Neural cell (in vitro differentiated cells): ENCODE results near the gene RPS6KA6. TPM values are rescaled to one million over a fixed set of nuclear protein-coding genes. Genes with fewer than 3 reads are reported as not detected.

Experiments
- H2AFZ ChIP-seq: fragments of 200-600, 300-800 bp; sonication (generic), shearing (Covaris generic); 2 replicates; pipeline ENCODE4 v1.6.0; 2014; ENCODE audit warnings: low read depth, mild to moderate bottlenecking, antibody characterized with exemption, low read length, moderate library complexity
- H3F3A ChIP-seq: fragments of 200-600 bp; shearing (Covaris generic); 2 replicates; pipeline ENCODE4 v1.6.1; 2016; ENCODE audit warnings: mild to moderate bottlenecking, moderate library complexity, mixed read lengths, antibody characterized with exemption, low read length; ENCODE audit not compliant: insufficient read depth, poor library complexity, severe bottlenecking
- H3K27ac ChIP-seq: fragments of 200-600, 300-800 bp; sonication (generic), shearing (Covaris generic); 2 replicates; pipeline ENCODE4 v1.5.1; 2014; ENCODE audit warnings: mild to moderate bottlenecking, low read length, moderate library complexity
- H3K27me3 ChIP-seq: fragments of 300-800, 200-600 bp; sonication (generic), shearing (Covaris generic); 2 replicates; pipeline ENCODE4 v1.6.0; 2014; ENCODE audit warnings: mild to moderate bottlenecking, low read depth, low read length, moderate library complexity; ENCODE audit not compliant: insufficient read depth
- H3K36me3 ChIP-seq: fragments of 300-800, 200-600 bp; sonication (generic), shearing (Covaris generic); 2 replicates; pipeline ENCODE4 v1.5.1; 2014; ENCODE audit warnings: mild to moderate bottlenecking, antibody characterized with exemption, low read length, moderate library complexity; ENCODE audit not compliant: insufficient read depth
- H3K4me2 ChIP-seq: fragments of 300-800, 200-600 bp; sonication (generic), shearing (Covaris generic); 2 replicates; pipeline ENCODE4 v1.6.0; 2014; ENCODE audit warnings: mild to moderate bottlenecking, low read length
- H3K4me3 ChIP-seq: fragments of 300-800, 200-600 bp; sonication (generic), shearing (Covaris generic); 2 replicates; pipeline ENCODE4 v1.5.1; 2014; ENCODE audit warnings: mild to moderate bottlenecking, low read length, moderate library complexity
- H3K79me2 ChIP-seq: fragments of 200-600 bp; shearing (Covaris generic); replicated peaks from 2 replicates; pipeline ENCODE4 v1.6.0; 2014; ENCODE audit warnings: mild to moderate bottlenecking, low read length, moderate library complexity; ENCODE audit not compliant: insufficient read depth
- H3K9ac ChIP-seq: fragments of 300-800, 200-600 bp; sonication (generic), shearing (Covaris generic); 2 replicates; pipeline ENCODE4 v1.6.1; 2016; ENCODE audit warnings: mild to moderate bottlenecking, low read length, mixed read lengths
- H3K9me2 ChIP-seq: fragments of 200-600 bp; shearing (Covaris generic); 2 replicates; pipeline ENCODE4 v1.6.1; 2016; ENCODE audit warnings: mild to moderate bottlenecking, low read length, mixed read lengths; ENCODE audit not compliant: insufficient read depth
- H3K9me3 ChIP-seq: fragments of 200-600, 300-800 bp; sonication (generic), shearing (Covaris generic); 2 replicates; pipeline ENCODE4 v1.6.1; 2016; ENCODE audit warnings: mild to moderate bottlenecking, mixed run types, low read length, moderate library complexity, mixed read lengths
- H4K20me1 ChIP-seq: fragments of 200-600 bp; shearing (Covaris generic); 2 replicates; pipeline ENCODE4 v1.6.1; 2016; ENCODE audit warnings: mild to moderate bottlenecking, mixed run types; ENCODE audit not compliant: insufficient read depth
- EP300 ChIP-seq: fragments of 450-650 bp; conservative IDR thresholded peaks from 2 replicates; pipeline ENCODE4 v1.6.1; 2014; ENCODE audit warnings: antibody characterized with exemption, mild to moderate bottlenecking, moderate library complexity; ENCODE audit not compliant: poor library complexity, severe bottlenecking
- EZH2 ChIP-seq: fragments of 200-600, 300-800 bp; shearing (Covaris generic), sonication (generic); IDR thresholded peaks from 2 replicates; pipeline ENCODE4 v1.6.1; 2014; ENCODE audit warnings: antibody characterized with exemption, low read length, borderline replicate concordance, mild to moderate bottlenecking; ENCODE audit not compliant: insufficient read depth, poor library complexity, severe bottlenecking
- MXI1 ChIP-seq: fragments of 450-650 bp; conservative IDR thresholded peaks from 2 replicates; pipeline ENCODE4 v1.6.1; 2014; ENCODE audit warnings: antibody characterized with exemption, mild to moderate bottlenecking; ENCODE audit not compliant: poor library complexity, severe bottlenecking
- POLR2AphosphoS5 ChIP-seq: IDR thresholded peaks from 2 replicates; pipeline ENCODE4 v1.6.1; 2012
- RAD21 ChIP-seq: fragments of 450-650 bp; conservative IDR thresholded peaks from 2 replicates; pipeline ENCODE4 v1.6.1; 2014; ENCODE audit warnings: antibody characterized with exemption, mild to moderate bottlenecking, moderate library complexity
- SMC3 ChIP-seq: fragments of 450-650 bp; conservative IDR thresholded peaks from 2 replicates; pipeline ENCODE4 v1.6.1; 2014; ENCODE audit warnings: antibody characterized with exemption, mild to moderate bottlenecking, moderate library complexity; ENCODE audit not compliant: poor library complexity
- TAF1 ChIP-seq: IDR thresholded peaks from 2 replicates; pipeline ENCODE4 v1.6.1; 2012; ENCODE audit warnings: low read depth
- polyA plus RNA-seq: library from polyadenylated mRNA; depleted of rRNA; stranded (reverse); fragments of >200 nt; gene quantifications from 2 replicates; pipeline ENCODE4 v1.2.3, GENCODE V29; 2014
- TF ChIP-seq, protein P1 (sequence below): IDR thresholded peaks from 2 replicates; pipeline ENCODE4 v1.6.1; 2012; ENCODE audit warnings: borderline replicate concordance
- TF ChIP-seq, protein P2 (sequence below): fragments of 450-650 bp; IDR thresholded peaks from 2 replicates; pipeline ENCODE4 v1.5.1; 2014; ENCODE audit warnings: antibody characterized with exemption, mild to moderate bottlenecking, moderate library complexity; ENCODE audit not compliant: poor library complexity, severe bottlenecking

RPS6KA6 gene
- polyA plus RNA-seq, 1 donor from 2014 or later, result 15.3 TPM

DNA sequence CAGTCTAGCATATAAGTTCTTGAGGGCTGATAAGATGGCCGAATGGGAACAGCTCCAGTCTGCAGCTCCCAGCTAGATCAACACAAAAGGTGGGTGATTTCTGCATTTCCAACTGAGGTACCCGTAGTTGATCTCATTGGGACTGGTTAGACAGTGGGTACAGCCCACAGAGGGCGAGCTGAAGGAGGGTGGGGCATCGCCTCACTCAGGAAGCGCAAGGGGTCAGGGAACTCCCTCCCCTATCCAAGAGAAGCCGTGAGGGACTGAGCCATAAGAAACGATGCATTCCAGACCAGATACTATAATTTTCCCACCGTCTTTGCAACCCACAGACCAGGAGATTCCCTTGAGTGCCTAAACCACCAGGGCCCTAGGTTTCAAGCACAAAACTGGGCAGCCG, 109.0 kb downstream of the RPS6KA6 start:
- TF ChIP-seq, protein P1, sequence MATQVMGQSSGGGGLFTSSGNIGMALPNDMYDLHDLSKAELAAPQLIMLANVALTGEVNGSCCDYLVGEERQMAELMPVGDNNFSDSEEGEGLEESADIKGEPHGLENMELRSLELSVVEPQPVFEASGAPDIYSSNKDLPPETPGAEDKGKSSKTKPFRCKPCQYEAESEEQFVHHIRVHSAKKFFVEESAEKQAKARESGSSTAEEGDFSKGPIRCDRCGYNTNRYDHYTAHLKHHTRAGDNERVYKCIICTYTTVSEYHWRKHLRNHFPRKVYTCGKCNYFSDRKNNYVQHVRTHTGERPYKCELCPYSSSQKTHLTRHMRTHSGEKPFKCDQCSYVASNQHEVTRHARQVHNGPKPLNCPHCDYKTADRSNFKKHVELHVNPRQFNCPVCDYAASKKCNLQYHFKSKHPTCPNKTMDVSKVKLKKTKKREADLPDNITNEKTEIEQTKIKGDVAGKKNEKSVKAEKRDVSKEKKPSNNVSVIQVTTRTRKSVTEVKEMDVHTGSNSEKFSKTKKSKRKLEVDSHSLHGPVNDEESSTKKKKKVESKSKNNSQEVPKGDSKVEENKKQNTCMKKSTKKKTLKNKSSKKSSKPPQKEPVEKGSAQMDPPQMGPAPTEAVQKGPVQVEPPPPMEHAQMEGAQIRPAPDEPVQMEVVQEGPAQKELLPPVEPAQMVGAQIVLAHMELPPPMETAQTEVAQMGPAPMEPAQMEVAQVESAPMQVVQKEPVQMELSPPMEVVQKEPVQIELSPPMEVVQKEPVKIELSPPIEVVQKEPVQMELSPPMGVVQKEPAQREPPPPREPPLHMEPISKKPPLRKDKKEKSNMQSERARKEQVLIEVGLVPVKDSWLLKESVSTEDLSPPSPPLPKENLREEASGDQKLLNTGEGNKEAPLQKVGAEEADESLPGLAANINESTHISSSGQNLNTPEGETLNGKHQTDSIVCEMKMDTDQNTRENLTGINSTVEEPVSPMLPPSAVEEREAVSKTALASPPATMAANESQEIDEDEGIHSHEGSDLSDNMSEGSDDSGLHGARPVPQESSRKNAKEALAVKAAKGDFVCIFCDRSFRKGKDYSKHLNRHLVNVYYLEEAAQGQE, result no peak
- TF ChIP-seq EP300 (no peak), MXI1 (no peak), RAD21 (no peak), SMC3 (no peak), TAF1 (no peak), EZH2 (no peak), POLR2AphosphoS5 (no peak)
- TF ChIP-seq, protein P2, sequence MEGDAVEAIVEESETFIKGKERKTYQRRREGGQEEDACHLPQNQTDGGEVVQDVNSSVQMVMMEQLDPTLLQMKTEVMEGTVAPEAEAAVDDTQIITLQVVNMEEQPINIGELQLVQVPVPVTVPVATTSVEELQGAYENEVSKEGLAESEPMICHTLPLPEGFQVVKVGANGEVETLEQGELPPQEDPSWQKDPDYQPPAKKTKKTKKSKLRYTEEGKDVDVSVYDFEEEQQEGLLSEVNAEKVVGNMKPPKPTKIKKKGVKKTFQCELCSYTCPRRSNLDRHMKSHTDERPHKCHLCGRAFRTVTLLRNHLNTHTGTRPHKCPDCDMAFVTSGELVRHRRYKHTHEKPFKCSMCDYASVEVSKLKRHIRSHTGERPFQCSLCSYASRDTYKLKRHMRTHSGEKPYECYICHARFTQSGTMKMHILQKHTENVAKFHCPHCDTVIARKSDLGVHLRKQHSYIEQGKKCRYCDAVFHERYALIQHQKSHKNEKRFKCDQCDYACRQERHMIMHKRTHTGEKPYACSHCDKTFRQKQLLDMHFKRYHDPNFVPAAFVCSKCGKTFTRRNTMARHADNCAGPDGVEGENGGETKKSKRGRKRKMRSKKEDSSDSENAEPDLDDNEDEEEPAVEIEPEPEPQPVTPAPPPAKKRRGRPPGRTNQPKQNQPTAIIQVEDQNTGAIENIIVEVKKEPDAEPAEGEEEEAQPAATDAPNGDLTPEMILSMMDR, result no peak
- H3K4me2 ChIP-seq, result no peak overlapping the region
- H3K9me2 ChIP-seq, result no peaks in the 10 kb centered on the region
- H2AFZ ChIP-seq, result no peak overlapping the region
- no peaks in the 10 kb centered on the region for H3K79me2 ChIP-seq
- no peaks in the 10 kb centered on the region for H4K20me1 ChIP-seq
- H3K9ac ChIP-seq, result no peak overlapping the region
- H3K4me3 ChIP-seq, result no peak overlapping the region
- H3K27ac ChIP-seq, result no peak overlapping the region
- no peaks in the 10 kb centered on the region for H3K9me3 ChIP-seq
- no peaks in the 10 kb centered on the region for H3K36me3 ChIP-seq
- H3F3A ChIP-seq, result no peaks in the 10 kb centered on the region
- no peaks in the 10 kb centered on the region for H3K27me3 ChIP-seq

DNA sequence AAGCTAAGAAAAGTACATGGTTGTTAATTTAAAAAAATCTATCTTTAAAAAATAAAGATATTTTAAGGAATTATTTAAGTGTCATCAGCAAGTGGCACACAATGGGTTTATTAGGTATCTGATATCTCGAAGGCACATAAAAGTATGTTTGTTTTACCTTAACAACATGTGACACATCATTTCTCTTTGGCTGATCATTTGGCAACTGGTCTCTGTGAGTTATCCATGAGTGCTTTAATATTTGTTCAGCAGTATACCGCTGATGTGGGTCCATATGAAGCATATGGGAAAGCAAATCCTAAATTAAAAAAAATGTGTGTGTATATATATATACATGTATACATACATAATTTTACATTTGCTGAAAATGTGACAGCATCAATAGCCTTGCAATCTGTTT, 123.2 kb downstream of the RPS6KA6 start:
- Histone ChIP-seq H3K9me2 (no peaks in the 10 kb centered on the region), H4K20me1 (no peaks in the 10 kb centered on the region), H3K9ac (no peak overlapping the region), H3K79me2 (no peaks in the 10 kb centered on the region), H3K36me3 (no peaks in the 10 kb centered on the region), H3K27me3 (no peaks in the 10 kb centered on the region), H3K9me3 (no peaks in the 10 kb centered on the region), H3F3A (no peaks in the 10 kb centered on the region), H3K4me2 (no peak overlapping the region), H2AFZ (no peak overlapping the region), H3K4me3 (no peak overlapping the region), H3K27ac (no peak overlapping the region)
- no peak for TF ChIP-seq EP300
- TF ChIP-seq, protein P2, result no peak
- no peak for TF ChIP-seq SMC3
- TF ChIP-seq, protein P1, result no peak
- TF ChIP-seq RAD21, result no peak
- TF ChIP-seq EZH2, result no peak
- no peak for TF ChIP-seq MXI1
- TF ChIP-seq TAF1, result no peak
- no peak for TF ChIP-seq POLR2AphosphoS5
